GM10248 (cell line): ENCODE results near the gene RAB27B.

Experiments used
- CTCF ChIA-PET: fragments of 300-600 bp; sonication (Branson Sonifier 250); formaldehyde crosslinking; extraction: SDS; loops from one replicate; lab custom pipeline; 2021; ENCODE audit warnings: antibody characterized with exemption; lab: Yijun Ruan, JAX
- POLR2A ChIA-PET: fragments of 350-650 bp; sonication (Branson Sonifier 250); formaldehyde crosslinking; extraction: SDS; loops from one replicate; lab custom pipeline; 2020; ENCODE audit warnings: antibody characterized with exemption; lab: Yijun Ruan, JAX
- DNase-seq: peaks from one replicate; pipeline ENCODE4 v3.0.0; 2012; ENCODE audit errors: extremely low spot score
- TF ChIP-seq, protein P1 (sequence below): IDR thresholded peaks from 2 replicates; pipeline ENCODE4 v1.5.1; 2012; ENCODE audit warnings: mild to moderate bottlenecking, low read depth; ENCODE audit errors: extremely low read depth, missing control alignments, control extremely low read depth

The RAB27B gene

DNA sequence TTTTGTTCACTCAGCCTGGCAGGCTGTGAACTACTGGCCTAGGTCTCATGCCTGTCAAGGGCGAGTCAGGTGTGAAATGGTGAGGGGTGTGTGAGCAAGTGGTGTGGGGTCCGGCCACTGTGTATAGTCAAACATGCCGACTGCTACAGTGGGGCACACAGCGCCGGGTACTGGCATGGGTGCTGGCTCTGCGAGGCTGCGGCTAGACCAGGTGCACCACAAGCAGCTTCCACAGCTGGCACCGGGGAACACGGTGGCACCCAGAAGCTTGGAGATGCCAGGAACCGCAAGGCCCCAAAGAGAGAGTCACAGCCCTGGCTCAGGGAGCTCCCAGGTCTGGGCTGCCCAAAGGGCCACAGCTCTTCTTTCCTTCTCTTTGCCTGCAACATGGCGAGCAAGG is 81.3 kb downstream of the RAB27B start:
- TF ChIP-seq, protein P1, sequence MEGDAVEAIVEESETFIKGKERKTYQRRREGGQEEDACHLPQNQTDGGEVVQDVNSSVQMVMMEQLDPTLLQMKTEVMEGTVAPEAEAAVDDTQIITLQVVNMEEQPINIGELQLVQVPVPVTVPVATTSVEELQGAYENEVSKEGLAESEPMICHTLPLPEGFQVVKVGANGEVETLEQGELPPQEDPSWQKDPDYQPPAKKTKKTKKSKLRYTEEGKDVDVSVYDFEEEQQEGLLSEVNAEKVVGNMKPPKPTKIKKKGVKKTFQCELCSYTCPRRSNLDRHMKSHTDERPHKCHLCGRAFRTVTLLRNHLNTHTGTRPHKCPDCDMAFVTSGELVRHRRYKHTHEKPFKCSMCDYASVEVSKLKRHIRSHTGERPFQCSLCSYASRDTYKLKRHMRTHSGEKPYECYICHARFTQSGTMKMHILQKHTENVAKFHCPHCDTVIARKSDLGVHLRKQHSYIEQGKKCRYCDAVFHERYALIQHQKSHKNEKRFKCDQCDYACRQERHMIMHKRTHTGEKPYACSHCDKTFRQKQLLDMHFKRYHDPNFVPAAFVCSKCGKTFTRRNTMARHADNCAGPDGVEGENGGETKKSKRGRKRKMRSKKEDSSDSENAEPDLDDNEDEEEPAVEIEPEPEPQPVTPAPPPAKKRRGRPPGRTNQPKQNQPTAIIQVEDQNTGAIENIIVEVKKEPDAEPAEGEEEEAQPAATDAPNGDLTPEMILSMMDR = no peak
- ChIA-PET POLR2A (no interaction called here), CTCF (interaction anchor here (1.5 kb wide), 1 partner anchor 10 kb away, joined by 3 read pairs; no protein-coding TSS in a partner anchor)
- DNase-seq = no peak

DNA sequence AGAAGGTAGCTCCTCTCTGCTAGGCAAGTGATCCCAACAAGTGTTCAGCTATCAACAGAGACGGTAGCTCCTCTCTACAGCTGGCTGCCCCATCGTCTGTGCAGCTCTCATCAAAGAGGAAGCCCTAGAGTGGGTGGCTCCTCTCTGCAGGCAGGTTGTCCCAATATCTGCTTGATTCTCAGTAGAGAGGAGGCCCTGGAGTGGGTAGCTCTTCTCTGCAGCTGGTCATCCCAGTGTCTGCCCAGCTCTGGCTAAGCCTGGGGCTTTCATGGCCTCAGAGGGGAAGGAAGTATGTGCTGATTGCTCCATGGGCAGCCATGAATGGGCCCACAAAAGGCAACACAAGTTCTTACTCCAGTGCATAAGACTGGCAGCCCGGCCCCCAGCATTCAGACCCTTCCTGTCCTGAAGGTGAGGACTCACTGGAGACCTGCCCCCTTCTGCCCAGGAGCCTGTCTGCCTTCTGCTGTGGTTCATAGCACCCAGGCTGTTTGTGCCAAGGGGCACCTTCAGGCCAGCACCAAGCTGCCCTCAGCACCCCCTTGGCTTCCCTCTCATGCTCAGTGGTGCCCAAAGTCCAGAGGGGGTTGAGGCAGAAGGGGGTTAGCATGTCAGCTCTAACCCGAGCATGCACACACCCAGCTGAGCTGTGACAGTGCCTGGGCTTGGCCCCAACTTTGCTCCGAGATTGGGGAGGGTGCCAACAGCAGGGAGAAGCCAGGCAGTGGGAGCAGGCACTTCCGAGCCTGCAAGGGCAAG is 82.1 kb downstream of the RAB27B start:
- no peak for DNase-seq
- POLR2A ChIA-PET = no interaction called here
- TF ChIP-seq, protein P1 = no peak
- CTCF ChIA-PET = interaction anchor here (1.5 kb wide), 1 partner anchor 9 kb away, joined by 3 read pairs; no protein-coding TSS in a partner anchor

DNA sequence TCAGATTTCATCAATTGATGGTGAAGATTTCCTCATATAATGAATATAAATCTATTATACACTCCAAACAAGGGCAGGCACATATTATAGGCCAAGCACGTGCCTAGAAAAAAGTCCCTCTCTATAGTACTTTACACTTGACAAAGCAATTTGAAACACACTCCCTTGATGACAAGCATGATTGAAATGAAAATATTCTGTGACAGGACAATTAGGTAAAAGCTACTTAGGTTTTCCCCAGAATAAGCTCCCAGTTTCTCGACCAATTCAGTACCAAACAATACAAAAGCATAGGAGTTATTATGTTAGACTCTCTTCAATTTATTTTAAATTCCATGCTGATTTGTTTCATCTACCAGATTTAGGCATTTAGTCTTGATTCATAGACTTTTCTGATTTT is 83.3 kb downstream of the RAB27B start:
- no peak for DNase-seq
- TF ChIP-seq, protein P1 = no peak
- CTCF ChIA-PET = no interaction called here
- POLR2A ChIA-PET = no interaction called here

DNA sequence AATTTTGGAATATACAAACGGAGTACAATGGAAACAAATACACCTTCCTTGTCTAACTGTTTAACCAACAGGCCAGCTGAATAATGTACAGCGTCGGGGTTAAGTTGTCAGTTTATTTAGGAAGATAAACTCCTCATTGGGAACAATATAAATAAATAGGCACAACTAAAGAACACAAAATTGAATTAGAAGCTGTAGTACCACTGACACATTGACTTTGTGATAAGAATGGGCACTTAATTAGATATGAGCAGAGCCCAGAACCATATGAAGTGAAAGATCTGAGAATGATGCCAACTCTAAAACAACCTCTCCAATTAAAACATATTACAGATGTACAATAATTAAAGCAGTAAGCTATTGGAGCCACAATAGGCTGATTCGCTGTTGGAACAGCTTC is 86.5 kb downstream of the RAB27B start:
- ChIA-PET POLR2A (no interaction called here), CTCF (interaction anchor here (1.2 to 1.5 kb wide), 2 partner anchors 21 to 243 kb away, joined by 3 read pairs; no protein-coding TSS in a partner anchor)
- TF ChIP-seq, protein P1 = no peak
- DNase-seq = no peak

DNA sequence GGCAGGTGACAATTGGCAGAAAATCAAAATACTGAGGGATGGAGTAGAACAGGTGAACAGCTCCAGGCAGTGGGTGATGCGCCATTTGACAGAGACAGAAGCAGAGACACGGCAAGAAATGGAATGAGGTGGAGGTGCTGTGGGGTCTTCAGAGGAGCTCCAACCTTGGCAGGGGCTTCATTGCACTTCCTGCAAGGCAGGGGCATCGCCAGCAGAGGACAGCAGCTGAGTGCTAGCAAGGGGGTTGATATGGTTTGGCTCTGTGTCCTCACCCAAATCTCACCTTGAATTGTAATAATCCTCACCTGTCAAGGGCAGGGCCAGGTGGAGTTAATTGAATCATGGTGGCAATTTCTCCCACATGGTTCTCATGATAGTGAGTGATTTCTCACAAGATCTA is 88.2 kb downstream of the RAB27B start:
- ChIA-PET CTCF (interaction anchor here (1.0 kb wide), 1 partner anchor 67 kb away, joined by 4 read pairs; no protein-coding TSS in a partner anchor), POLR2A (no interaction called here)
- TF ChIP-seq, protein P1 = peak; percentile 27
- no peak for DNase-seq

DNA sequence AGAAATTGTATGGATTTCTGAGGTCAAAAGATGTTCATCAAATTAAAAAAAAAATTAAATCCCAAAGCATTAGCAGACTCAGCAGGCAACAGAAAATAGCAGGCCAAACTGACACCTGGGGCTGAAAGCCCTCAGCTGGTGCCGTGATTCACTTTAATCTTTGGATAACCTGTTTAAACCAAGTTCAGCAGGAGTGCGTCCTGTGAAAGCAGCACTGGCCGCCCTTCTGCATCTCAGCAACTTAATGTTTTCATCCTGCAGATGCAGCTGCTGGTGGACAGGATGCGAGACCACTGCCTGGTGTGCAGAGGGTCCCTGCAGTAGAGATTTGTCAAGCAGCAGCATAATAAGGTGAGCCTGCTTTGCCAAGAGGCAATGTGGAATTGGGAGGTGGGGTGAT is 89.8 kb downstream of the RAB27B start:
- TF ChIP-seq, protein P1 = no peak
- ChIA-PET POLR2A (no interaction called here), CTCF (no interaction called here)
- DNase-seq = no peak
